Lung microvascular endothelial cell (primary cell): ENCODE data around the gene ANKDD1A. TPM values are rescaled to one million over a fixed set of nuclear protein-coding genes. Genes with fewer than 3 reads are reported as not detected.

Source experiments
- DNase-seq, 2 donors: peaks; one replicate each; pipeline versions ENCODE4 v3.0.0 to v3.0.0-alpha.2; 2010; ENCODE audit warnings: low read depth in 2 of 2
- total RNA-seq: library from RNA; depleted of rRNA; stranded (reverse); fragments of >200 nt; gene quantifications from 2 replicates; pipeline ENCODE4 v1.2.1, GENCODE V29; 2014

Gene ANKDD1A
- total RNA-seq, 1 donor from 2014 or later = 3.0 TPM

GRCh38 chr15:64923546-64923945, 11.8 kb downstream of the ANKDD1A start:
- DNase-seq = no peak

- no peak for DNase-seq
Observed at GRCh38 chr15:64925335-64926330, 13.9 kb downstream of the ANKDD1A start.

GRCh38 chr15:64926661-64927060, 15.0 kb downstream of the ANKDD1A start:
- DNase-seq = no peak

- no peak for DNase-seq
Observed at GRCh38 chr15:64928626-64929220, 17.0 kb downstream of the ANKDD1A start.

- DNase-seq = no peak
Observed at GRCh38 chr15:64930019-64930652, 18.4 kb downstream of the ANKDD1A start.

GRCh38 chr15:64930778-64931371, 19.2 kb downstream of the ANKDD1A start:
- DNase-seq = peak in 1 of 2 donors; percentile 76

GRCh38 chr15:64931381-64931780, 19.7 kb downstream of the ANKDD1A start:
- no peak for DNase-seq

GRCh38 chr15:64934023-64934422, 22.3 kb downstream of the ANKDD1A start:
- DNase-seq = no peak

- peak in 1 of 2 donors; percentile 90 for DNase-seq
Observed at GRCh38 chr15:64938192-64938591, 26.5 kb downstream of the ANKDD1A start.

GRCh38 chr15:64942356-64942755, 30.7 kb downstream of the ANKDD1A start:
- no peak for DNase-seq

- DNase-seq = no peak
Observed at GRCh38 chr15:64943512-64944225, 32.0 kb downstream of the ANKDD1A start.

- DNase-seq = no peak
Observed at GRCh38 chr15:64944961-64945360, 33.3 kb downstream of the ANKDD1A start.

GRCh38 chr15:64947211-64947610, 35.5 kb downstream of the ANKDD1A start:
- no peak for DNase-seq

GRCh38 chr15:64948916-64949315, 37.2 kb downstream of the ANKDD1A start:
- peak in 1 of 2 donors; percentile 17 for DNase-seq

- no peak for DNase-seq
Observed at GRCh38 chr15:64949383-64950186, 37.9 kb downstream of the ANKDD1A start.

- DNase-seq = no peak
Observed at GRCh38 chr15:64950888-64951287, 39.2 kb downstream of the ANKDD1A start.

- DNase-seq = no peak
Observed at GRCh38 chr15:64951777-64952418, 40.2 kb downstream of the ANKDD1A start.

GRCh38 chr15:64954395-64954794, 42.7 kb downstream of the ANKDD1A start:
- no peak for DNase-seq

- DNase-seq = no peak
Observed at GRCh38 chr15:64959128-64959527, 47.4 kb downstream of the ANKDD1A start.

GRCh38 chr15:64960153-64960552, 48.5 kb downstream of the ANKDD1A start:
- no peak for DNase-seq
